Panc1 (cell line): ENCODE results near the gene MAP1A. TPM values are rescaled to one million over a fixed set of nuclear protein-coding genes. Genes with fewer than 3 reads are reported as not detected.
"Not testable (repeated sequence)": the region's sequence is repeated elsewhere in the genome, so short reads cannot be mapped to it uniquely, and the experiment has no call there.

Experiments used
- ATAC-seq: fragments of 200-7000 bp; cut with Tn5 transposase; 2 replicates; pipeline ENCODE4 v1.9.1; 2020; ENCODE audit warnings: mild to moderate bottlenecking, moderate library complexity
- BruUV-seq: library from RNA; stranded (reverse); fragments of 400-500 nt; replicated peaks from 2 replicates; lab custom pipeline; 2021; lab: Mats Ljungman, UMichigan
- CTCF ChIA-PET: fragments of 300-600 bp; sonication (Branson Sonifier 250); formaldehyde crosslinking; loops from one replicate; lab custom pipeline; 2022; ENCODE audit warnings: antibody characterized with exemption; lab: Charles Lee
- POLR2A ChIA-PET: fragments of 300-600 bp; sonication (Branson Sonifier 250); formaldehyde crosslinking; loops from one replicate; lab custom pipeline; 2022; ENCODE audit warnings: antibody characterized with exemption; lab: Charles Lee
- DNase-seq: peaks from one replicate; pipeline ENCODE4 v3.0.0-alpha.2; 2010; ENCODE audit warnings: low read depth, low spot score
- H3K27ac ChIP-seq: 2 replicates; pipeline ENCODE4 v1.5.1; 2011; ENCODE audit warnings: mild to moderate bottlenecking, low read length, inconsistent platforms
- H3K27me3 ChIP-seq: fragments of 200-500 bp; sonication (Bioruptor generic); 2 replicates; pipeline ENCODE4 v1.6.0; 2014; ENCODE audit warnings: low read length, inconsistent platforms; ENCODE audit not compliant: control insufficient read depth, insufficient read depth
- H3K36me3 ChIP-seq: fragments of 200-500 bp; sonication (Bioruptor generic); 2 replicates; pipeline ENCODE4 v1.5.1; 2014; ENCODE audit warnings: inconsistent platforms, mild to moderate bottlenecking, low read length, moderate library complexity; ENCODE audit not compliant: control insufficient read depth, insufficient read depth
- H3K4me1 ChIP-seq: 2 replicates; pipeline ENCODE4 v1.5.1; 2011; ENCODE audit warnings: inconsistent platforms, mild to moderate bottlenecking, low read length, moderate library complexity; ENCODE audit not compliant: control insufficient read depth, insufficient read depth
- H3K4me3 ChIP-seq, 2 experiments: 2 replicates each; pipeline ENCODE4 v1.5.1; 2011 to 2012; ENCODE audit warnings: low read depth in 2 of 2, low read length in 2 of 2, mild to moderate bottlenecking in 2 of 2, inconsistent platforms in 1 of 2, moderate library complexity in 1 of 2
- H3K9me3 ChIP-seq: fragments of 200-500 bp; sonication (Bioruptor generic); 2 replicates; pipeline ENCODE4 v1.5.1; 2014; ENCODE audit warnings: low read depth, mild to moderate bottlenecking, inconsistent platforms, low read length, moderate library complexity; ENCODE audit not compliant: control insufficient read depth, insufficient read depth
- in situ Hi-C: cut with HindIII; loops from 2 replicates; pipeline ENCODE4 v1.10.0; 2016; ENCODE audit warnings: low sequenced_read_pairs, low pct_unique_long_range_greater_than_20kb
- intact Hi-C: fragments of 100-400 bp; cut with micrococcal nuclease; formaldehyde crosslinking; loops from one replicate; pipeline ENCODE4 v1.10.0; 2022; ENCODE audit not compliant: unreplicated experiment
- total RNA-seq: library from RNA; stranded (reverse); gene quantifications from one replicate; pipeline ENCODE4 v1.2.1, GENCODE V29; 2021; ENCODE audit not compliant: unreplicated experiment

MAP1A gene
- total RNA-seq, 1 experiment from 2014 or later: 1.6 TPM

DNA sequence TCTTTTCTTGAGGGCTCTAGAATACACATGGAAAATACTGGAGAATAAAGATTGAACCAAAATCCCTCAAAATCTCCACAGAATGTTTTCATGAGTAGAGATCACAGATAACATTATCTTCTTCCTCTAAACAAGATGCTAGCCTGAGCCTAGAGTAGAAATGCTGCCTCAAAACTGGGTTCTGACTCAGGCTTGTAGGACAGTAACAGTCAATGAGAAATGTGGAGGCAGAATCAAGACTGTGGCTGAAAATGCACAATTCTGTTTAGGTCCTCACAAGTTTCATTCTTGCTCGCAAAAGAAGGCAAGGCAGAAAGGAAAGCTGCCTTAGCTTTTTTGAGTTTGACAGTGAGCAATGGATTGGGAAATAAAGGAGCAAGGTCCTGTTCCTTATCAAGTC lies 57.2 kb downstream of the MAP1A start:
- H3K4me3 ChIP-seq, CTCF ChIA-PET, in situ Hi-C loops, DNase-seq, H3K27ac ChIP-seq, H3K9me3 ChIP-seq, H3K27me3 ChIP-seq, H3K36me3 ChIP-seq, ATAC-seq, POLR2A ChIA-PET, intact Hi-C loops, H3K4me1 ChIP-seq, BruUV-seq: not testable (repeated sequence)

Other genes starting within 250 kb of the MAP1A start
- not detected for gene TGM7, start 215.4 kb upstream of the MAP1A start, total RNA-seq
- gene LCMT2, start 187.0 kb upstream of the MAP1A start, total RNA-seq: 12.1 TPM
- gene ZSCAN29, start 146.6 kb upstream of the MAP1A start, total RNA-seq: 32.8 TPM
- 31.9 TPM for gene TUBGCP4, start 146.5 kb upstream of the MAP1A start, total RNA-seq
- 80.3 TPM for gene TP53BP1, start 24.5 kb upstream of the MAP1A start, total RNA-seq
- 56.6 TPM for gene PPIP5K1, start 72.6 kb downstream of the MAP1A start, total RNA-seq
- 2.4 TPM for gene CKMT1B, start 76.4 kb downstream of the MAP1A start, total RNA-seq
- not detected for gene STRC, start 101.2 kb downstream of the MAP1A start, total RNA-seq
- 3.5 TPM for gene CATSPER2, start 131.2 kb downstream of the MAP1A start, total RNA-seq
- gene CKMT1A, start 176.3 kb downstream of the MAP1A start, total RNA-seq: 4.6 TPM
- 538 TPM for gene PDIA3, start 228.8 kb downstream of the MAP1A start, total RNA-seq